T-helper 2 cell (primary cell): Measurements from ENCODE around the gene DGCR2.
"Not testable (repeated sequence)": the region's sequence is repeated elsewhere in the genome, so short reads cannot be mapped to it uniquely, and the experiment has no call there.

Experiments
- DNase-seq, 5 experiments: peaks; one replicate each; pipeline versions ENCODE4 v3.0.0 to v3.0.0-alpha.2; 2012 to 2022

The DGCR2 gene

DNA sequence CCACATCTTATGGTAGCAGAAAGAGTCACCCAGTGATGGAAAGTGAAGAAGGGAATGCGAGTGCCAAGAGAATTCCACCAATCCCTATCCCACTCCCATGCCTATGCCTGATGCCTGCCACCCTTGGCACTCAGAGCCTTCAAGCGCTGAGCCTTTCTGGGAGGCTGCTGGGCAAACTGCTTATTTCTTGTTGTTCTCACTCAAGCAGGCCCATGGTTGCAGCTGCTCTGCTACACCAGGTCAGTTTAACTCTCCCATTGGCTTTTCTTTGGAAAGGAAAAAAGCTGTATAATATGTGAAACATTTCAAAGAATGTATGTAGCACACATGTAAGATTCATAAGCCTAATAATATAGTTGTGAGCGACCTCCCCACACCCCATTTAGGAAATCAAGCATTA lies 41.4 kb downstream of the DGCR2 start:
- DNase-seq = no peak

DNA sequence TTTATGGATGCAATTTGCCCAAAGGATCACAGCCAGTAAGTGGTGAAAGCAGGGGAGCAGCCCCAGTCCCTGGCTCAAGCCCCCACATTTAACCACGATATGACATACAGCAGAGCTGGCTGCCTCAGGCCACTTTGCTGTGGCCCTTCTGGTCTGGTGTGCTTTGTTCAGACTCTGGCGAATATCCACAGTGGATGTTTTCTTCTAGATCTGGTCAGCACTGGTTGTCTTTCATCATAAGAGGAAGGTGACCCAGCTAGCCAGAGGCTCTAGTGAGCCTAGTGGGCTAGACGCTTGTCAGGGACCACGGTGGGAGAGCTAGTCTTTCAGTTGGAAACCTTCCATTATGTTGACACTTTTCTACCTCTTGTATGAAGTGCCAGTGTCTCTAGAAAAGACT lies 42.5 kb downstream of the DGCR2 start:
- no peak for DNase-seq

- DNase-seq = no peak
Observed at GRCh38 chr22:19075404-19075803, 46.8 kb downstream of the DGCR2 start.

DNA sequence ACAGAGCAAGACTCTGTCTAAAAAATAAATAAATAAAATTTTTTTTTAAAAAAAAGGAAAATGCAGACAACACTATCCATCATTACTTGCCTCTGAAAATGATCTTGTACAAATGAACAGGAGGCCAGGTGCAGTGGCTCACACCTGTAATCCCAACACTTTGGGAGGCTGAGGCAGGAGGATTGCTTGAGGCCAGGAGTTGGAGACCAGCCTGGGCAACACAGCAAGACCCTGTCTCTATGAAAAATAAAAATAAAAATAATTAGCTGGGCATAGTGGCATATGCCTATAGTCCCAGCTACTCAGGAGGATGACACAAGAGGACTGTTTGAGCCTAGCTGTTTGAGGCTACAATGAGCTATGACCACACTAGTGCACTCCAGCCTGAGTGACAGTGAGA lies 49.4 kb downstream of the DGCR2 start:
- DNase-seq = not testable (repeated sequence)

GRCh38 chr22:19070397-19071169 lies 51.6 kb downstream of the DGCR2 start:
- no peak for DNase-seq

- no peak for DNase-seq
Observed at GRCh38 chr22:19069451-19069850, 52.8 kb downstream of the DGCR2 start.

GRCh38 chr22:19068784-19069271 lies 53.4 kb downstream of the DGCR2 start:
- DNase-seq = no peak

DNA sequence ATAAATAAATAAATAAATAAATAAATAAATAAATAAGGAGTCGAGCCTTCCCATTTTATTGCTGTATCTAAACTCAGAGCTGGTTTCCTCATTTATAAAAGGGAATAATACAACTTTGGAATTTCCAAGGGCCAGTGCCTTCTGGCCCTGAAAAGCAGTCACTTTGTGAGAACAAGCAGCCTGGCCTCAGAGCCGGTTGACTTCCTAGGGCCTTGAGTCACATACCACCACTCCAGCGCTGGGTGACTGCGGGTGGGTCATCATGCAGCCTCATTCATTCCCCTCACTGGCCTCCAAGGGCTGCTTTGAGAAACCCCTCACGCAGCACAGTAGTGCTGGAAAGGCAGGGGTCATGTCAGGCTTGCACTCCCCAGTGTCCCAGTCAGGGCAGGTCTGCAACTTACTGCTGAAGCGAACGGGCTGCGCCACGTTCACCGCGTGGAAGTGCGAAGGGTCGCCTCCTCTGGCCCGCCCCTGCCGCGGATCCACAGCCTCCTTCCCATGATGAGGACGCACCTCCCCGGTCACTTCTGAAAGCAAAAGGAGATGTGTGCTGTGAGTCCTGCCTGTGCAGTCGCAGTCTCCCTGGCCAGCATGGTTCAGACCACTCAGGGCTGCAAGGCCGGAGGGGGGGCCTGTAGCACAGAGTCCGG lies 54.4 kb downstream of the DGCR2 start:
- no peak for DNase-seq

DNA sequence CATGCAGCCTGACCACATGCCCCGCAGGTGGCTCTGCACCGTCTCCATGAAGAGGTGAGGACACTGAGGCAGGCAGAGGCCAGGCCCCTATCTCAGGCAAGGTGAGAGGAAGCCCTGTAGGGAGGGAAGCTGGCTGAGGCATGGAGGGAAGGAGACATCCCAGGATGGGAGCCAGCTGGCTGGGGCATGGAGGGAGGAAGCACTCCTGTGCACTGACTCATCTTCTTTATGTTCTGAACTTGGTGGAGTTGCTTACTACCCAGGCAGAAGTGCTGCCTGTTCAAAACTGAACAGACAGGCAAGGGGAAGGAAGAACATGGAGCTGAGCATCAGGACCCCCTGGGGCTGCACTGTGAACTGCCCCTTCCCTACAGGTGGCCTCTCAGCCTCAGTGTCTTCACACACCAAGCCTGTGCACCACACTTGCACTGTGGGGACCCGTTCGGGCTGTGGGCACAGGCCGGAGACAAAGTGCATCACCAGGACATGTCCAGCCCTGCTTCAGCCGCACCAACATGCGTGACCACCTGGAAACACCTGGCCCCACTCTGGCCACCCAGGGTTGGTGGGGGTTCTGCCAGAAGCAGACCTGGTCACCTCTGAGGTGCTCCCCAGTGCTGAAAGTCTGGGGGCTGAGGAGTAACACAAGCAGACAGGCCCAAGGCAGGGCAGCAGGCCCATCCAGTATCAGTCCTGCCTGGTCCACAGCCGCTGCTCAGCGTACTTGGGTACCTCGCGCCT lies 55.5 kb downstream of the DGCR2 start:
- DNase-seq = no peak

DNA sequence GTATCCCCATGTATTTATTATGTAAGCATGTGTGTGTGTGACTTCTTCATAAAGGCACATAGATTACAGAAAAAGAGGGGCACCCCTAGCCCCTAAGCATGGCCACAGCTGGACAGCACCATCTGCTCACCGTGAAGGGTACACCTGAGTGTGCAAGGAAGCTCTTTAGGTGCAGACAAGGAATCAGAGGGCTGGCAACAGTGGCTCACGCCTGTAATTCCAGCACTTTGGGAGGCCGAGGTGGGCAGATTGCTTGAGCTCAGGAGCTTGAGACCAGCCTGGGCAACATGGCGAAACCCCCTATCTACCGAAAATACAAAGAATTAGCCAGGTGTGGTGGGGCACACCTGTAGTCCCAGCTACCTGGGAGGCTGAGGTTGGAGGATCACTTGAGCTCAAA lies 56.3 kb downstream of the DGCR2 start:
- DNase-seq = no peak

- no peak for DNase-seq
Observed at GRCh38 chr22:19065298-19065859, 56.8 kb downstream of the DGCR2 start.

DNA sequence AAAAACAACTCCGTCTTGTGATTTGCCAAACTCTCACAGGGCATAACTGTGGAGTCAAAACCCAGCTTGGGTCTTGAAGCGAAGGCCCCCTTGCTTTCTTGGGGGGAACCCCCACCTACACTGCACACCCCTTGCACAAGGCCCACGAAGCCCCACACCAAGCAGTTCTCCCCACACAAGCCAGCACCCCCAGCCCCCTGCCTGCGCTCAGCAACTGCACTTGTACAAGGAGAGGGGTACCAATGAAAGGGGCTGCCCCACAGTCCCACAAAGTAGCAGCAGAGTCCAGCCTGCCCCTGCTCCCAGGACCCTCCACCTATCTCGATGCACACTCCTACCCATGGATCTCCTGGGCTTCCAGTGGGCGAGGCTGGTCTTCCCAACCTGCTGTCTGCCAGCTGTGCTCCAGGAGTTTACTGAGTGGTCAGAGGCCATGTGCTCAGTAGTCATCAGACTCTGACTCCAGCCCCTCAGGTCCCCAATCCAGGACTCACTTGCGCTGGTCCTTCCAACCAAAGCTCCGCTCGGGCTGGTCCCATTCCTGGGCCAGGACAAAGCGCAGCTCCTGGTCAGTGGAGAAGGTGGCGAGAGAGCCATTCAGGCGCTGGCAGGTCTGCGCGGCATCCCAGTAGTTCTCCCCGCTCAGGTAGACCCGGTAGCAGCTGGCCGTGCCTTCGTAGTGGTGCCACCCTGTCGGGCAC lies 57.7 kb downstream of the DGCR2 start:
- DNase-seq = no peak

GRCh38 chr22:19063581-19064353 lies 58.4 kb downstream of the DGCR2 start:
- no peak for DNase-seq

- DNase-seq = no peak
Observed at GRCh38 chr22:19062943-19063308, 59.3 kb downstream of the DGCR2 start.

DNA sequence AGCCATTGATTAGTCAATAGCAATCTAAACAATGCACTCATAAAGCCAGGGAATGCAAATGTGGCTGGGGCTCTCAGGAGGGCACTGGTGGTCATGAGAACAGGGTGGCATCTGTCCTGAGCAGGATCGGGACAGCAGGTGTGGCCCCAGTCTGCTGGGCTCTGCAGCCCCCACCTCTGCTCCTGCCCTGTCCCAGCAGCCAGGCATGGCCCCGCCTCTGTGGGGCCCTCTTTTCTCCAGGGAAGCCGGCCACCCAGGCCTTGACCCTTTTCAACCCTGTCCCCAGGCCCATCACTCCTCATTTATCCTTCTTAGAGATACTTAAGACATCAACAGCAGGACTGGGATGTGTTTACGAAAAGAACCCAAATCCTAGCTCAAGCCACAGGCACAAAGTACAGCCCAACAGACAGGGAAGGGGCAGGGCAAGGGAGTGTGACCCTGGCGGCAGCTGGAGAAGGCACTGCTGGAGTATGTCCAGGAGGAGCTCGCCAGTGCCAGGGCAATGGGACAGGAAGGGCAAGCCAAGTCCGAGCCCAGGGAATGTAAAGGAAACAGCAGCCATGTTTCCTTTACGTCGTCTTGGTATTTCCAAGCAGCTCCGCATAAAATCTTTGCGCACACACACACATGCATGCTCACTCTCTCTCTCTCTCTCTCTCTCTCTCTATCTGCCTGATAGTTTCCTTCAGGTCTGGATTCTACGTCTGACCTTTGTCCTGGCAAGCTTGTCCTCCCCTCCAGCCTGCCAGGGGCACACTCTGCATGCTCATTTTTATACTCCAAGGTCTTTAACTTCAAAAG lies 59.9 kb downstream of the DGCR2 start:
- DNase-seq = no peak

DNA sequence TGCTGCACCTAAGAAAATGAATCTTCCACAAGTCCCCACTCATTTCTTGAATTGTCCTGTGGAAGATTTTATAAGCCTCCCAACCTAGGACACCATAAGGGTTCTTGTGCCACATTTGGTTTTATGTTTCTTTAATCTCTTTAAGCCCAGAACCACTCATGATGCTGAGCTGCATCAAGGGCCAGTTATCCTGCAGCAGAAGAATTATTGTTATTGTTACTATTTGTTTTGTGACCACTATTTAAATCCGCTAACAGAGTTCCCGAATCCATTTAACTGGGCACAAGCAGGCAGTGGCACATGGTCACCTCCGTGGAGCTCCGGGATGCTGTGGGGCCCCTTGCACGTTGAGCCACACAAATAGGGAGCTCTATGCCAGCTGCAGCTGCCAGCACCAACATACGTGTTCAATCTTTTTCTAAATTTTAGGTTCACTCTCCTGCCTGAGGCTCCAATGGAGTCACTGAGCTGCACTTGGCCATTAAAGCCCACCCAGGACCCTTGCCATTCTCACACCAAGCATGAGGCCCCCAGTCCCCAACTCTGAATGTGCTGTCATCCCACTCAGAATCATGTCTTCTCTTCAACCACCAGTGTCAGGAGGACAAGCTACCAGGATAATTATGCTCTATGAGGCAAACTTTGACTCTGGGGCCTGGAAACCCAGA lies 60.6 kb downstream of the DGCR2 start:
- no peak for DNase-seq

DNA sequence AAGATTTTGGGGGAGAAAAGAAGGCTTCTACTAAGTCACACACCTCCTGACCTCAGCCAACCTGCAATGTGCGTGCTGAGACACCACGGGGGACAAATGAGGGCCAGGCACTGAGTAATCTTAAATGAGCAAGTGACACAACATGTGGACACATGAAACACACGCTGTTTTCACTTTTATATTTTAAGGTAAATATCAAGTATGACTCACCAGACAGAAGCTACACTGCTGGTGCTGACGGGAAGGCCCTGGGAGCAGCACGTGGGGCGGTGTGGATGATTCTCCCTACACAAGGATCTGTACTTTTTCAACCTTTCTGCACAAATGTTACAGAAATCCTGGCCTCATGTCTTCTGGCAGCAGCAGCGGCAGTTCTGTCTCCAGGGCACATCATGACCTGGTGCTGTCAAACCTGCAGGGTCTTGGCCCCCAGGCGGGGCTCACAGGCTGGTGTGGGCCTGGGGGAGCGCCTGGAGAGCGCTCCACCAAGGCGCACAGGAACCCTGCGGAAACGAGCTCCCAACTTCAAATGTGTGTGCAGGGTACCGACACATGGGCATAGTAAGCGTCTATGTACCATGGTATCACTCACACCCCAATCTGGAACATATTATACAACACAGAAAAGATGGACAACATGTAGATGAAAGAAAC lies 61.7 kb downstream of the DGCR2 start:
- no peak for DNase-seq

- no peak for DNase-seq
Observed at GRCh38 chr22:19059481-19060278, 62.5 kb downstream of the DGCR2 start.
